K562 (cell line): ENCODE measurements around the gene MTO1. TPM values are rescaled to one million over a fixed set of nuclear protein-coding genes. Genes with fewer than 3 reads are reported as not detected.
"Not testable (repeated sequence)": the region's sequence is repeated elsewhere in the genome, so short reads cannot be mapped to it uniquely, and the experiment has no call there.

Source experiments
- ATAC-seq: fragments of 200-7000 bp; cut with Tn5 transposase; 3 replicates; pipeline ENCODE4 v1.9.1; 2020; ENCODE audit warnings: moderate library complexity
- BruUV-seq: library from RNA; stranded (reverse); fragments of 400-500 nt; replicated peaks from 2 replicates; lab custom pipeline; 2021; lab: Mats Ljungman, UMichigan
- CTCF ChIA-PET: fragments of 300-600 bp; formaldehyde crosslinking; extraction: SDS; loops from one replicate; lab custom pipeline; 2021; ENCODE audit warnings: low intra/inter-chr PET ratio; lab: Yijun Ruan, JAX
- POLR2A ChIA-PET: fragments of 300-600, 350-650 bp; sonication (Branson Sonifier 250); formaldehyde crosslinking; extraction: SDS; loops from one replicate; lab custom pipeline; 2021; ENCODE audit warnings: antibody characterized with exemption, inconsistent platforms; lab: Yijun Ruan, JAX
- DNase-seq, 4 experiments: peaks; one replicate each; pipeline versions ENCODE4 v3.0.0 to v3.0.0-alpha.2; 2011 to 2018; ENCODE audit warnings: low spot score in 3 of 4, mixed read lengths in 3 of 4; ENCODE audit errors: extremely low read depth in 1 of 4
- FAIRE-seq: peaks from 2 replicates; lab custom pipeline; 2011; peaks lifted over from hg19 to GRCh38; lab: Jason Lieb, UNC
- H2AFZ ChIP-seq: 2 replicates; pipeline ENCODE4 v1.6.0; 2011; ENCODE audit warnings: low read depth, low read length, control low read depth, inconsistent platforms
- H3K27ac ChIP-seq: fragments of 200-600 bp; 3 replicates; pipeline ENCODE4 v1.8.0; 2011; ENCODE audit warnings: low read depth, mild to moderate bottlenecking, control low read depth, inconsistent platforms, low read length, moderate library complexity, mixed read lengths; ENCODE audit errors: extremely low read depth
- H3K27me3 ChIP-seq, 2 experiments: fragments of 300-600 bp in 1 of 2; 2 replicates in 1 of 2; 3 replicates in 1 of 2; pipeline versions ENCODE4 v1.6.0 to v1.8.0; 2011; ENCODE audit warnings: inconsistent platforms in 2 of 2, low read length in 2 of 2, mild to moderate bottlenecking in 1 of 2, mixed read lengths in 1 of 2, moderate library complexity in 1 of 2; ENCODE audit not compliant: control insufficient read depth in 2 of 2, insufficient read depth in 2 of 2
- H3K36me3 ChIP-seq: fragments of 300-600 bp; 3 replicates; pipeline ENCODE4 v1.8.0; 2011; ENCODE audit warnings: mild to moderate bottlenecking, low read length, inconsistent platforms; ENCODE audit not compliant: control insufficient read depth, insufficient read depth
- H3K4me1 ChIP-seq, 2 experiments: fragments of 200-600 bp in 1 of 2; replicated peaks in 1 of 2; 2 replicates in 1 of 2; 3 replicates in 1 of 2; pipeline versions ENCODE4 v1.5.1 to v1.8.0; 2011; ENCODE audit warnings: inconsistent platforms in 2 of 2, low read length in 2 of 2, mild to moderate bottlenecking in 1 of 2, mixed read lengths in 1 of 2, moderate library complexity in 1 of 2; ENCODE audit not compliant: control insufficient read depth in 2 of 2, insufficient read depth in 2 of 2
- H3K4me2 ChIP-seq: 2 replicates; pipeline ENCODE4 v1.6.1; 2011; ENCODE audit warnings: low read length, control low read depth, inconsistent platforms, mixed read lengths; ENCODE audit not compliant: insufficient read depth
- H3K4me3 ChIP-seq: fragments of 200-600 bp; sonication (generic), shearing (Covaris generic); 2 replicates; pipeline ENCODE4 v1.5.1; 2016; ENCODE audit warnings: control low read depth, inconsistent platforms
- H3K79me2 ChIP-seq: fragments of 200-600 bp; 3 replicates; pipeline ENCODE4 v1.8.0; 2011; ENCODE audit warnings: low read length, inconsistent platforms; ENCODE audit not compliant: control insufficient read depth, insufficient read depth
- H3K9ac ChIP-seq, 2 experiments: 2 replicates each; pipeline versions ENCODE4 v1.6.0 to v1.6.1; 2011; ENCODE audit warnings: low read depth in 2 of 2, low read length in 2 of 2, control low read depth in 1 of 2, inconsistent platforms in 1 of 2, mild to moderate bottlenecking in 1 of 2, mixed read lengths in 1 of 2; ENCODE audit not compliant: insufficient read depth in 1 of 2
- H3K9me1 ChIP-seq: one replicate; pipeline ENCODE4 v1.6.0; 2011; ENCODE audit warnings: inconsistent platforms, mild to moderate bottlenecking, low read length, moderate library complexity; ENCODE audit not compliant: control insufficient read depth, insufficient read depth
- H3K9me3 ChIP-seq: replicated peaks from 2 replicates; pipeline ENCODE4 v1.5.1; 2011; ENCODE audit warnings: low read depth, low read length, inconsistent platforms; ENCODE audit not compliant: control insufficient read depth, insufficient read depth
- H4K20me1 ChIP-seq: replicated peaks from 2 replicates; pipeline ENCODE4 v1.6.1; 2011; ENCODE audit warnings: low read length, inconsistent platforms, mixed read lengths; ENCODE audit not compliant: control insufficient read depth, insufficient read depth
- ATF3 ChIP-seq, 2 experiments: fragments of 450-650 bp in 1 of 2; sonication (generic) in 1 of 2; formaldehyde crosslinking in 1 of 2; IDR thresholded peaks in 1 of 2; conservative IDR thresholded peaks in 1 of 2; 2 replicates each; pipeline versions ENCODE4 v1.6.1 to v1.8.1; 2016 to 2023; ENCODE audit warnings: mild to moderate bottlenecking in 2 of 2, moderate library complexity in 2 of 2, inconsistent platforms in 1 of 2, missing genetic modification reagents in 1 of 2
- FOSL1 ChIP-seq: fragments of 200-800 bp; sonication (Bioruptor generic); conservative IDR thresholded peaks from 2 replicates; pipeline ENCODE4 v1.6.1; 2016; ENCODE audit warnings: missing genetic modification characterization, missing compliant biosample characterization
- PKNOX1 ChIP-seq: fragments of 450-650 bp; IDR thresholded peaks from 2 replicates; pipeline ENCODE4 v1.6.1; 2016
- WGBS: fragments of 100-300 bp; shearing (Covaris generic); methylation state at CpG from one replicate; pipeline ENCODE4 v1.1.6; 2016; ENCODE audit warnings: low coverage, mixed read lengths; ENCODE audit not compliant: insufficient coverage; ENCODE audit errors: missing lambda C conversion rate; 5-methylcytosine and 5-hydroxymethylcytosine counted together
- in situ Hi-C: fragments of 300-500 bp; cut with MboI; formaldehyde crosslinking; loops from 4 replicates; pipeline ENCODE4 v1.15.0; 2018; ENCODE audit warnings: inconsistent platforms, mixed read lengths
- intact Hi-C: fragments of 100-400 bp; cut with micrococcal nuclease; formaldehyde crosslinking; loops from 2 replicates; pipeline ENCODE4 v1.14.2; 2022
- polyA plus RNA-seq, 8 experiments: library from polyadenylated mRNA; depleted of rRNA in 4 of 8; stranded (reverse) in 5 of 8; unstranded in 3 of 8; fragments of >200 nt; fragmentation: Nextera tagmentation in 2 of 8; fragmentation: Illumina TruSeq in 1 of 8; extraction: Ambion mirVana in 2 of 8; extraction: Trizol in 1 of 8; gene quantifications; 2 replicates each; pipeline versions ENCODE4 v1.2.1 to v1.2.3, GENCODE V29; 2011 to 2014; ENCODE audit warnings: inconsistent platforms in 1 of 8, missing spikeins in 1 of 8
- total RNA-seq, 7 experiments: library from RNA; depleted of rRNA in 6 of 7; stranded (reverse); fragments of >200 nt in 6 of 7; fragmentation: Illumina TruSeq in 2 of 7; extraction: Trizol in 2 of 7; gene quantifications; 2 replicates each; pipeline versions ENCODE4 v1.2.1 to v1.2.3, GENCODE V29; 2011 to 2021; ENCODE audit warnings: low replicate concordance in 1 of 7

The MTO1 gene
- total and polyA plus RNA-seq, 9 of the 15 experiments (the other 6 are each of a cell fraction or from before 2014, with no cell fraction given), result 33.4 to 62.3 (median 50.6) TPM

- POLR2A ChIA-PET, result interaction anchor here (0.6 to 1.2 kb wide), 2 partner anchors 8 to 30 kb away, joined by 3 to 4 read pairs; partner anchors contain the start of gene EEF1A1
- 46% methylated on average over 4 of the region's 4 CpGs for WGBS
- H3K9me1 ChIP-seq; H3K79me2 ChIP-seq; BruUV-seq; H3K27me3 ChIP-seq; intact Hi-C loops; DNase-seq; H4K20me1 ChIP-seq; H3K27ac ChIP-seq; H3K4me3 ChIP-seq; in situ Hi-C loops; H2AFZ ChIP-seq; ATAC-seq; CTCF ChIA-PET; H3K9me3 ChIP-seq; H3K4me2 ChIP-seq; H3K9ac ChIP-seq; FAIRE-seq; H3K36me3 ChIP-seq; H3K4me1 ChIP-seq; TF ChIP-seq ATF3 (CRISPR knock-in tag; conservative IDR thresholded peaks at IDR 0.05): not testable (repeated sequence)
- TF ChIP-seq PKNOX1 (peak; percentile 28; the same call in 1 of the 2 replicates), FOSL1 (0 out of 2 replicates have a peak, but pooled peaks have one; percentile 23), ATF3 (IDR thresholded peaks at IDR 0.05) (peak; percentile 34)
These were observed 89.6 kb downstream of the MTO1 start for GRCh38 chr6:73551115-73551514.
